ENCODE measurements around the gene NPFF. TPM values are rescaled to one million over a fixed set of nuclear protein-coding genes. Genes with fewer than 3 reads are reported as not detected.

NPFF gene
- total RNA-seq, 2 donors from 2014 or later, result not detected

GRCh38 chr12:53543539-53543938 is 36.3 kb upstream of the NPFF start:
- Histone ChIP-seq H3K36me3 (no peaks in the 10 kb centered on the region), H3K27me3 (replicated peaks; ENCODE audit: insufficient read depth) (no peaks in the 10 kb centered on the region), H3K4me3 (no peak overlapping the region), H3K9me3 (no peaks in the 10 kb centered on the region), H3K27ac (peak overlapping the region; percentile 32 to 72), H3K4me1 (replicated peaks) (peaks cover 4% of the 10 kb centered on the region)
- peak; percentile 71 for DNase-seq (ENCODE audit: low spot score)
- TF ChIP-seq POLR2AphosphoS5 (IDR thresholded peaks at IDR 0.05), result peak; percentile 69
- no peak for TF ChIP-seq POLR2A (IDR thresholded peaks at IDR 0.05)
- peak; percentile 79 to 98 (median 91) for TF ChIP-seq CTCF (IDR thresholded peaks at IDR 0.05)
- intact Hi-C loops (cut with DNase I), result loop anchor here (2.0 to 10.0 kb wide), 3 partner anchors 81 to 199 kb away; partner anchors contain the start of gene ATF7
- WGBS, result 14% methylated on average over 5 of the region's 5 CpGs

GRCh38 chr12:53539526-53539925 is 32.2 kb upstream of the NPFF start:
- no peak for DNase-seq (ENCODE audit: low spot score)
- peaks cover 0 to 3% of the 10 kb centered on the region in 2 donors for H3K36me3 ChIP-seq
- 95% methylated on average over 3 of the region's 3 CpGs for WGBS
- H3K27me3 ChIP-seq (replicated peaks; ENCODE audit: insufficient read depth), result no peaks in the 10 kb centered on the region
- intact Hi-C loops (cut with DNase I), result no loop called here
- H3K4me1 ChIP-seq (replicated peaks), result peaks cover 11% of the 10 kb centered on the region
- no peak overlapping the region for H3K4me3 ChIP-seq
- no peaks in the 10 kb centered on the region for H3K9me3 ChIP-seq
- peak overlapping the region; percentile 65 to 82 for H3K27ac ChIP-seq
- TF ChIP-seq POLR2AphosphoS5 (IDR thresholded peaks at IDR 0.05), result no peak
- TF ChIP-seq CTCF (IDR thresholded peaks at IDR 0.05), result no peak
- TF ChIP-seq POLR2A (IDR thresholded peaks at IDR 0.05), result no peak

- peak; percentile 83 for DNase-seq (ENCODE audit: low spot score)
- intact Hi-C loops (cut with DNase I), result no loop called here
- TF ChIP-seq POLR2AphosphoS5 (IDR thresholded peaks at IDR 0.05), result peak; percentile 91
- TF ChIP-seq POLR2A (IDR thresholded peaks at IDR 0.05), result no peak
- 13% methylated on average over 1 of the region's 1 CpG for WGBS
- peaks cover 0 to 3% of the 10 kb centered on the region in 2 donors for H3K36me3 ChIP-seq
- H3K4me3 ChIP-seq, result no peak overlapping the region
- no peaks in the 10 kb centered on the region for H3K27me3 ChIP-seq (replicated peaks; ENCODE audit: insufficient read depth)
- no peaks in the 10 kb centered on the region for H3K9me3 ChIP-seq
- H3K4me1 ChIP-seq (replicated peaks), result peaks cover 7% of the 10 kb centered on the region
- H3K27ac ChIP-seq, result peak overlapping the region; percentile 65 to 82
These were observed 31.0 kb upstream of the NPFF start for GRCh38 chr12:53538209-53538689.

- no peak overlapping the region for H3K4me3 ChIP-seq
- intact Hi-C loops (cut with DNase I), result no loop called here
- no peak for DNase-seq (ENCODE audit: low spot score)
- 92% methylated on average over 3 of the region's 3 CpGs for WGBS
- H3K27ac ChIP-seq, result no peak overlapping the region
- peaks cover 0 to 6% of the 10 kb centered on the region in 2 donors for H3K36me3 ChIP-seq
- TF ChIP-seq CTCF (IDR thresholded peaks at IDR 0.05), result no peak
- no peaks in the 10 kb centered on the region for H3K9me3 ChIP-seq
- H3K27me3 ChIP-seq (replicated peaks; ENCODE audit: insufficient read depth), result no peaks in the 10 kb centered on the region
- peaks cover 7% of the 10 kb centered on the region for H3K4me1 ChIP-seq (replicated peaks)
These were observed 29.7 kb upstream of the NPFF start for GRCh38 chr12:53536962-53537361.

- Histone ChIP-seq H3K36me3 (peaks cover 0 to 6% of the 10 kb centered on the region in 2 donors), H3K27ac (no peak overlapping the region), H3K4me3 (no peak overlapping the region), H3K27me3 (replicated peaks; ENCODE audit: insufficient read depth) (no peaks in the 10 kb centered on the region), H3K4me1 (replicated peaks) (peaks cover 7% of the 10 kb centered on the region), H3K9me3 (no peaks in the 10 kb centered on the region)
- DNase-seq (ENCODE audit: low spot score), result no peak
- TF ChIP-seq POLR2A (IDR thresholded peaks at IDR 0.05) (no peak), POLR2AphosphoS5 (IDR thresholded peaks at IDR 0.05) (no peak), CTCF (IDR thresholded peaks at IDR 0.05) (no peak)
- intact Hi-C loops (cut with DNase I), result no loop called here
- WGBS, result 51% methylated on average over 2 of the region's 2 CpGs
These were observed 26.2 kb upstream of the NPFF start for GRCh38 chr12:53533471-53533870.
